HG02840 (cell line): ENCODE data around the gene TRIP13.
"Not testable (repeated sequence)": the region's sequence is repeated elsewhere in the genome, so short reads cannot be mapped to it uniquely, and the experiment has no call there.

Source experiments
- ATAC-seq: cut with Tn5 transposase; IDR thresholded peaks from one replicate; pipeline ENCODE4 v1.9.1; 2021; ENCODE audit warnings: mild to moderate bottlenecking, moderate library complexity, moderate number of reproducible peaks; ENCODE audit not compliant: unreplicated experiment, low FRiP score

The TRIP13 gene

GRCh38 chr5:915946-916345 lies 23.3 kb downstream of the TRIP13 start:
- no peak for ATAC-seq

GRCh38 chr5:916441-917293 lies 24.0 kb downstream of the TRIP13 start:
- ATAC-seq, result no peak

GRCh38 chr5:918717-919116 lies 26.0 kb downstream of the TRIP13 start:
- not testable (repeated sequence) for ATAC-seq

DNA sequence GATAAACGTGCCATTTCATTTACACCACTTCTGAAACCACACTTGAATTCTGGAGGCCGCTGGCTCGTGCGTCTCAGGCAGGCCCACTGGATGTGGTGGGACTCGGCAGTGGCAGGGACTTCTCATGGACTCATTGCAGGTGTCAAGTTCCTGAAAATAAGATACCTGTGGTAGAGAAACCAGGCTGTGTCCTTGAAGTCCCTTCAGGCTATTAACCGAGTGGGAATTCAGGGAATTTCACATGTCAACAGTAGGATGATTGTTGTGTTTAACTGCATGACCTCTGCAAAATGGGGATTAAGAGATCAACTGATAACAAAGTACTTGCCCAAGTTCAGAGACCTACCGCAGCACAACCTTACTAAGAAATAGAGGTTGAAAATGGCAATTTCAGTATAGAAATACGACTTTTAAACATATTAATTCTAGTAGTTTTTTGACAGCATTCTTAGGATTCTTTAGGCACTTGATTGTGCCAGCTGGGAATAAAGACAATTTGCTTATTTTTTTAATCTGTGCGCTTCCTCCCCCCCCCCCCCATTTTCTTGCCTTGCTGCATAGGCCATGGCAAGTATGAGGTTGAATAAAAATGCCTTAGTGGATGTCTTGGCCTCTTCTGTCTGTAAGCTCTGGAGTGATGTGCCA lies 26.8 kb downstream of the TRIP13 start:
- no peak for ATAC-seq

- no peak for ATAC-seq
These were observed 27.6 kb downstream of the TRIP13 start for GRCh38 chr5:920321-920720.

DNA sequence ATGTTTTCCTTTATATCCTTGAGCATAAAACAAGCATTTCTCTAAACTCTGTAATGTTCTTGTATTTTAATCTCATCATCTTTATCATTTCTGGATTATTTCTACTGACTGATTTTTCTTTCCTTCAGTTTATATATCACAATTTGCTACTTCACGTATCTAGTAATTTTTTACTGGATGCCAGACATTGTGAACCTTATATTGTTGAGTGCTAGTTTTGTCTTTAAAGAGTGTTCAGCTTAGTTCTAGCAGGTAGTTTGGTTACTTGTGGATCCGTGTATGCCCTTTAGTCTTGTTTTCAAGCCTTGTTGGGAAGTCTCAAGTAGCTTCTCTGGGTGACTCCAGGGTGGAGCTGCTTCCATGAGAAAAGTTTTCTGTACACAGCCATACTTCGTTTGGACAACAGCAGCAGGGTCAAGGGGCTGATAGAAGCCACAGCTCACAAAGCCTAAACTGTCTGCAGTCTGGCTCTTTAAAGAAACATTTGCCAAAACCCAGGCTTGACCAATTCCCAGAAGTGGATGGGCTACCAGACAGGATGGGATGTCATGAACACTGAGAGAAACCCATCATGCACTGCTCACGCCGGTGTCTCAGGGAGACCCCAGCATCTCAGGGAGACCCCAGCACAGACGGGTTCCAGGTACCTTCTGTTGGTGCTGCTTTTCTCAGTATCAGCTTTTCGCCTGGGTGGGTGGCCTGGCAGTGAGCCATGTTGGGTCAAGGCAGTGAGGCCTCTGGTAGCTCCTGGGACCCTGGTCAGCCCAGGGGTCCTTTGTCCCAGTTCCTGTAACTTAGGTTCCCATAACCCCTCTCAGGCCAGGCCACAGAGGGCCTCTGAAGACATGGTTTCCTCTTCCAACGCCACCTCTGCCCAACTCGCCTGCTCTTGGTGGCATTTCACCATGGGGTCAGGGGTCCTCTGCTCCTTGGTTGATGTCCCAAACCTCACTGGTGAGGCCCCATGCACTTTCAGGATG lies 29.1 kb downstream of the TRIP13 start:
- ATAC-seq, result no peak

DNA sequence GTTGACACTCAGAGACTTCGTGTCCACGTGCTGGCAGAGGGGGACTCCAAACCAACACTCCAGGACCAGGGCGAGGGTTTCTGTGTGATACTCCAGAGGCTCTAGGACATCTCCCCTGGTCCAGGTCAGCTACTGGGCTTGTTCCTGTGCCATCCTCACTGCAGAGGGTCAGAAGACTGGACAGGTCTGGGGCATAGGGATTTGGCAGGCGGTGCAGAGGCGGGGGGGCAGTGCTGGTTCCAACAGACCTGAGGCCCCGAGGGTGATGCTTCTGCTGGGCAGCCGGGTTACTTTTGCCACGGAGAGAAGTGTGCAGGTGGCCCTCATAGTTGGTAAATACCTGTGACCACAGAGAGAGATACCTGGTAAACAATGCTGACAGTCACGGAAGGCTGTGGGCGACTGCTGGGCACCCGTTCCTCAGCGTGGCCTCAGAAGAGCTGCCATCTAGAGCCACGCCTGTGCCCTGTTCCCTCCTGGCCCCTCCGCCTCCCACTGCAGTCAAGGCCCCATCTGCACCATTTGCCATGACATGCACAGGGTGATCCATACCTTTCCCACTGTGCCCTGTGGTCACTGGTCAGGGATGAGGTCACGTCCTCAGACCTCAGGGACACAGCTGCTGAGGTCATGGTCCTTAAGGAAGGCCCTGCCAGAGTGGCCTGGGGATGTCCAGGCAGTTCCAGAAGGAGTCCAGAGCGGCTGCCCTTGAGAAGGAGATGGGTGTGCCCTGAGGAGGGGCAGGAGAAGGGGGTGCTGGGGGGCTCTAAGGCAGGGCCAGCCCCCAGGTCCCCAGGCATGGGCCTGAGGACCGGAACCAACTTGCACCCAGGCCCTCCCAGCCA lies 30.0 kb downstream of the TRIP13 start:
- no peak for ATAC-seq

DNA sequence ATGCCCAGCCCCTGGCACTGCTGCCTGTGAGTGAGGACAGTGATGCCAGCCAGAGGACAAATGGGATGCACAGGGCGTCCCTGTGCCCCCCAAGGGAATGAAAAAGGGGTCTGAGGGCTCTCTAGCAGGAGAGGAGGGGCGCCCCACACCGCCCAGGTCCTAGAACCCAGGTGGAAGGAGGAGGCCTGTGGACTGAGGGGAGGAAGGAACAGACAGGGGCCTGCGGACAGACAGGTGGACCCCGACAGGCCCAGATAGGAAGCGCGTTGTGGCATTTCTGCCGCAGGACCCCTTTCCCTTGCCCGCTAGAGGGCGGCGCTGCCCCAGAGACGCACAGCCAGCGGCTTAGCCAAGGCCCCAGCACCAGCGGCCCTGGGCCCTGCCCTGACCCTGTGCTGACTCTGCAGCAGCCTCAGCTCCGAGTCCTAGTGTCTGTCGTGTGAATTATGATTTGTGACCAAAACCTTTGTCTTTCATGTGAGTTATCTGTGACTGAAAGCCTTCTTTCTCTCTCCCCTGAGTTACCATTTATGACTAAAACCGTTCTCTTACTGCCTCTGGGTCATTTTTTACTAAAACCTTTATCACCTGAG lies 30.7 kb downstream of the TRIP13 start:
- ATAC-seq, result no peak

GRCh38 chr5:926417-927171 lies 33.9 kb downstream of the TRIP13 start:
- ATAC-seq, result no peak

GRCh38 chr5:927172-928015 lies 34.7 kb downstream of the TRIP13 start:
- no peak for ATAC-seq

- ATAC-seq, result not testable (repeated sequence)
These were observed 36.5 kb downstream of the TRIP13 start for GRCh38 chr5:929182-929581.

- no peak for ATAC-seq
These were observed 36.9 kb downstream of the TRIP13 start for GRCh38 chr5:929596-929995.

DNA sequence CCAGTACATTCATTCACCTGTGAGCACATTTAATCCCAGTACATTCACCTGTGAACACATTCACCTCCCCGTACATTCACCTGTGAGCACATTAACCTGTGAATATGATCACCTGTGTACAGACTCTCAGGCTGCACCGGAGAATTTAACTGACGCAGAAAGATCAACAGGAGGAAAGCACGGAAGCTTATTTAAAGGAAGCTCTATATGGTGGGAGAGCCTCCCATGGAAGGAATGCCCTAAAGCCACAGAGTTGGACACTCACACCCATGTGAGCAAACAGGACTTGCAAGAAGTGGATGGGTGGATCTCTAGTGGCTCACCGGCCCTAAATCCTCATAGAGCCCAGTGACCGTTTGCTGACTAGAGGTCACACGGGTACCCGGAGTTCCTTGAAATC lies 38.2 kb downstream of the TRIP13 start:
- ATAC-seq, result no peak

GRCh38 chr5:931570-932145 lies 39.0 kb downstream of the TRIP13 start:
- no peak for ATAC-seq

- ATAC-seq, result no peak
These were observed 39.5 kb downstream of the TRIP13 start for GRCh38 chr5:932151-932627.

DNA sequence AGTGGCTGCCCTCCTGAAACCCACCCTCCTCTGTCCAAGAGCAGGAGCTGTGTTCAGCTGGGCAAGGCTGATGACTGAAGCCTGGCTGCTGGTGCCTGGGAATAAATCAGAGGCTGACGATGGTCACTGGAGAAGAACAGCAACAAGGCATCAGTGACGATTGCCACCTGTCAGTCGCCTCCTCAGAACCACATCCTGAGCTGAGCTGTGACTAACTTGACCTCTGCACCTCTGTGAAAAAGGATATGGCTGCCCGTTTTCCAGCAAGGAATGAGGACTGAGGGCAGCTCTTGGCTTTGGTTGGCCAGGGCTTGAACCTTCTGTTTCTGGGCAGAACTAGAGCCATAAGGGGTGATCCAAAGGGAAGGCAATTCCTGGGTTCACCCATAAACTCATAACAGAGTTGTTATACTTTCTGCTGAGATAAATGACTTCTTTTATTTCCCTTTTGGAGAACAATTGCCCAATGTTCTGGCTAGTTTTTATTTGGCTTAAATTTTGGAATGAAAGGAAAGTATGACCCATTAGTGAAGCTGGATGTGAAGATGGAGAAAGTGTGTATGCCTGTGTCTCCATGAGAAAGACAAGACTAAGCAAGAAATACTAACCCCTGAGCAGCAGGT lies 40.1 kb downstream of the TRIP13 start:
- ATAC-seq, result no peak

DNA sequence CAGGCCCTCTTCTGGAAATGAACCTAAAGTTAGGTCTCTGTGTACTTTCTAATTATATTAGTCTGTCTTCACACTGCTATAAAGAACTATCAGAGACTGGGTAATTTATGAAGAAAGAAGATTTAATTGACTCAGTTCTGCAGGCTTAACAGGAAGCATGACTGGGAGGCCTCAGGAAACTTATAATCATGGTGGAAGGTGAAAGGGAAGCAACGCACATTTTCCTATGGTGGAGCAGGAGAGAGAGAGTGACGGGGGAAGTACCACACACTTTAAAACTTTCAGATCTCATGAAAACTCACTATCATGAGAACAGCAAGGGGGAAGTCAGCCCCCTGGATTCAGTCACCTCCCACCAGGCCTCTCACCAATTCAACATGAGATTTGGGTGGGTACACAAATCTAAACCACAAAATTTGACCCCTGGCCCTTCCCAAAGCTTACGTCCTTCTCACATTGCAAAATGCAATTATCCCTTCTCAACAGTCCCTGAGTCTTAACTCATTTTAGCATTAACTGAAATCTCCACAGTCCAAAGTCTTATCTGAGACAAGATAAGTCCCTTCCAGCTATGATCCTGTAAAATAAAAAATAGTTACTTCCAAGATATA lies 40.7 kb downstream of the TRIP13 start:
- ATAC-seq, result no peak
